GM19328 (cell line): ENCODE results near the gene FOLR1.
"Not testable (repeated sequence)": the region's sequence is repeated elsewhere in the genome, so short reads cannot be mapped to it uniquely, and the experiment has no call there.

ENCODE experiments used
- ATAC-seq: cut with Tn5 transposase; IDR thresholded peaks from one replicate; pipeline ENCODE4 v1.9.1; 2021; ENCODE audit warnings: mild to moderate bottlenecking, moderate library complexity; ENCODE audit not compliant: unreplicated experiment

The FOLR1 gene

DNA sequence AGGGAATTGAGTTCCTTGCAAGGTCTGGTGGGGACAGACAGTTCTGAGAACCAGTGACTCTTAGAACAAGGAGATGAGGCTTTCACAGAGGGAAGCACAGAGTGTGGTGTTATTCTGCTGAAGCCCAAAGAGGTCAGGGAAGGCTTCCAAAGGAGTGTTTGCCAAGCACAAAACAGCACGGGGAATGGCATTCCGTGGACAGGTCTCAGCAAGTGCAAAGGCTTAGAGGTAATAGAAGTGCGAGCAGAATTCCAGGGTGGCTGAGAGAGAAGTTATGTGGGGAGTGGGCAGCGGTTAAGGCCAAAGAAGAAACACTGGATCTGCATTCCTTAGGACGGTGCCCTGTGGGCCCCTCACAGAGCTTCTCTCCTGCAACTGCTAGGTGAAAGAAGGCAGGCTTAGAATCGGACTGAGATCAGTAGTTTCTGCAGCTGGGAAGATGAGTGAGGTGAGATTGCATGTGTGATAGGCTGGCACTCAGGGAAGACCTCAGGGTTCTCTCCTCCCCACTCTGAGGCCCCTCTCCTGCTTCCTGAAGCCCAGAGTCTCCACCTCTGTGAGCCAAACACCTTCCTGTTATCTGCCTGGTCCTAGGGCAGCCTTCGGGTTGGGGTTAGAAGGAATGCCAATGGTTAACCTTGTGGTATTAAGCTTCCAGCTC, 10.9 kb upstream of the FOLR1 start:
- ATAC-seq = not testable (repeated sequence)

DNA sequence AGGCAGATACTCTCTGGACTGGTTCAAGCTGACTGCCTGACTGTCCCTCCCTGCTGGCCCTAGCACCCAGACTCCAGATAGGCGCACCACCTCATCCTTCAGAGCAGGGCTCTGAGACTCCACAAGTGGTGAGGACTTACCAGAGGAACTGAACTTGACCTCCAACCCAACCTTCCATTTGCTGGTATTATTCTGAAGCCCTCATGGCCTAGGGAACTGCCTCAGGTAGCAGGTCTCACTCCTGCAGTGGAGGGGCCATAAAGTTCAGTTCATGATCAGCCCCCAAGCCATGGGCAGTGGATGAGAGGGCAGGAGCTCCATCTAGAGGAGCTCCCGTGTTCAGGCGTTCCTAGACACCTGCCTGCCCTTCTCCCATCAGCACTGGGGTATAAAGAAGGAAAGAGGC, 10.4 kb upstream of the FOLR1 start:
- ATAC-seq = not testable (repeated sequence)

DNA sequence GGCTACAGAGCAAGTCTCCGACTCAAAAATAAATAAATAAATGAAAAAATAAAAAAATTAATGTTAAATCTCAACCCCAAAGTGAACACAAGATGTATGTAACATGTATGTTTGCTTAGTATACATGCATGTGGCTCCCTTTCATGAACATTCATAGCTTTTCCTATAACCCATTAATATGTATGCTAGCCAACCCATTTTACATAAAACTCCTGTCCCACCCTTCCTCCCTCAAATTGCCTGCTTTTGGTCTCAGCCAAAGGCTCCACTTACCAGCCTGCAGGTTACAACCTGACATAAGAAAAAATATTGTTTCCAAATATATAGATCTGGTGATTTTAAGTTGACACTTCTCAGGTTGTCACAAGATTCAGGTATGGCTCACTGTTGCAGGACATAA, 3.7 kb upstream of the FOLR1 start:
- no peak for ATAC-seq

DNA sequence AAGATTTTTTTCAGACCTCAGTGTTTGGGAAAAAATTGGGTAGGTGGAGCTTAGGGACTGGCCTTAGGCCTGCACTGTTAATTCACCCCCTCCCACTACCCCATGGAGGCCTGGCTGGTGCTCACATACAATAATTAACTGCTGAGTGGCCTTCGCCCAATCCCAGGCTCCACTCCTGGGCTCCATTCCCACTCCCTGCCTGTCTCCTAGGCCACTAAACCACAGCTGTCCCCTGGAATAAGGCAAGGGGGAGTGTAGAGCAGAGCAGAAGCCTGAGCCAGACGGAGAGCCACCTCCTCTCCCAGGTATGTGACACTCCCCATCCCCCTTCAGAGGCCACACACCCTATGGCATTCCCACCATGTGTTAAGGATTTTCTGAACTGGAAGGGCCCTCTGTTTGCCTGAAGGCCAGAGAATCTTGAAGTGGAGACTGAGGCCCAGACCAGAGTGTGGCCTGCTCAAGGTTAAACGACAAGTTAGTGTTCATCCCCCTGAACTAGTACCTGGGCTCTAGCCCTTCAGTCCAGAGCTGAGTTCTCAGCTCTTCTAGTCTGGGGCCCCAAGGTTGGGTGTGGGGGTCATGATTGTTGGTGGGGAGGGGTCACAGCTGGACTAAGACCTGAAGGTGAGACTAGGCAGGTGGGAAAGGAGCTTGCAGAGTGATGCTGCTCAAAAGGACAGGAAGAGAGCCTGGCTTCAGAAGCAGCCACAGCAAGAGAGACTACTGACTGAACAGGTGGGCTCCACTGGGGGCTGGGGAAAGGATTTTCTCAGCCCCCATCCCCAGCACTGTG, 2.3 kb upstream of the FOLR1 start:
- ATAC-seq = no peak

DNA sequence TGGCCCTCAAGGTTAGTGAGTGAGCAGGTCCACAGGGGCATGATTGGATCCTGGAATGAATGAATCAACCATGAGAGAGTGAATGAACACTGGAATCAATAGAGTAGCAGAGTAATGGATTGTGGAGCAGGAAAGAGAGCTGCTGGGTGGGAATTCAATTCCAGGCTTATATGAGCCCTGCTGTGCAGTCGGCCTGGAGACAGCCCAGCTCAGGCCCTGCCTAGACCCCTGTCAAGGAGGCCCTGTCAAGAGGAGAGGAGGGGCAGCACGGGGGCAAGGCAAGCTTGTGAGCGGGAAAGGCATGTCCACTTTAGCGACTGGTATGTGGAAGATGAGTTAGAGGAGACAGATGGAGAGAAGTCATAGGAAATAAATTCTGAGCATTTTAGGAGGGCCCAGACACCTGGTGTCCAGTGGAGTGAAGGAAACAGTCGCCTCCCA, 1.3 kb upstream of the FOLR1 start:
- ATAC-seq = no peak

DNA sequence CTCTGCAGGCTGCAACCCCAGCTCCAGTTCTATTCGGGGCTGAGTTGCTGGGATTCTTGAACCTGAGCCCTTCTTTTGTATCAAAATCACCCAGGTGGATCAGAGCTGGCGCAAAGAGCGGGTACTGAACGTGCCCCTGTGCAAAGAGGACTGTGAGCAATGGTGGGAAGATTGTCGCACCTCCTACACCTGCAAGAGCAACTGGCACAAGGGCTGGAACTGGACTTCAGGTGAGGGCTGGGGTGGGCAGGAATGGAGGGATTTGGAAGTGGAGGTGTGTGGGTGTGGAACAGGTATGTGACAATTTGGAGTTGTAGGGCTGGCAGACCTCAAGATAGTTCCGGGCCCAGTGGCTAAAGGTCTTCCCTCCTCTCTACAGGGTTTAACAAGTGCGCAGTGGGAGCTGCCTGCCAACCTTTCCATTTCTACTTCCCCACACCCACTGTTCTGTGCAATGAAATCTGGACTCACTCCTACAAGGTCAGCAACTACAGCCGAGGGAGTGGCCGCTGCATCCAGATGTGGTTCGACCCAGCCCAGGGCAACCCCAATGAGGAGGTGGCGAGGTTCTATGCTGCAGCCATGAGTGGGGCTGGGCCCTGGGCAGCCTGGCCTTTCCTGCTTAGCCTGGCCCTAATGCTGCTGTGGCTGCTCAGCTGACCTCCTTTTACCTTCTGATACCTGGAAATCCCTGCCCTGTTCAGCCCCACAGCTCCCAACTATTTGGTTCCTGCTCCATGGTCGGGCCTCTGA, 3.8 kb downstream of the FOLR1 start:
- no peak for ATAC-seq

DNA sequence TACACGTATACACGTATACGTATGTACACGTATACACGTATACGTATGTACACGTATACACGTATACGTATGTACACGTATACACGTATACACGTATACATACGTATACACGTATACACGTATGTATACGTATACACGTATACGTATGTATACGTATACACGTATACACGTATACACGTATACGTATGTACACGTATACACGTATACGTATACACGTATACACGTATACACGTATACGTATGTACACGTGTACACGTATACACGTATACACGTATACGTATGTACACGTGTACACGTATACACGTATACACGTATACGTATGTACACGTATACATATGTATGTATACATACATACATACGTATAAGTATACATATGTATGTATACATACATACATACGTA, 9.5 kb downstream of the FOLR1 start:
- ATAC-seq = not testable (repeated sequence)

DNA sequence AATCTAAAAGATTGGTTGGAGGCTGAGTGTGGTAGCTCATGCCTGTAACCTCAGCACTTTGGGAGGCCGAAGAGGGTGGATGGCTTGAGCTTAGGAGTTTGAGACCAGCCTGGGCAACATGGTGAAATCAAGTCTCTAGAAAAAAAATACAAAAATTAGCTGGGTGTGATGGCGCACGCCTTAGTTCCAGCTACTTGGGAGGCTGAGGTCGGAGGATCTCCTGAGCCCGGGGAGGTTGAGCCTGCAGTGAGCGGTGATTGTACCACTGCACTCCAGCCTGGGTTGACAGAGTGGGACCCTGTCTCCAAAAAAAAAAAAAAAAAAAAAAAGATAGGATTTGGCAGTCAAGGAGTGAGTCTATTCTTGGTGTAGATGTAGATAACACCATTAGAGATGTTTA, 10.6 kb downstream of the FOLR1 start:
- no peak for ATAC-seq

DNA sequence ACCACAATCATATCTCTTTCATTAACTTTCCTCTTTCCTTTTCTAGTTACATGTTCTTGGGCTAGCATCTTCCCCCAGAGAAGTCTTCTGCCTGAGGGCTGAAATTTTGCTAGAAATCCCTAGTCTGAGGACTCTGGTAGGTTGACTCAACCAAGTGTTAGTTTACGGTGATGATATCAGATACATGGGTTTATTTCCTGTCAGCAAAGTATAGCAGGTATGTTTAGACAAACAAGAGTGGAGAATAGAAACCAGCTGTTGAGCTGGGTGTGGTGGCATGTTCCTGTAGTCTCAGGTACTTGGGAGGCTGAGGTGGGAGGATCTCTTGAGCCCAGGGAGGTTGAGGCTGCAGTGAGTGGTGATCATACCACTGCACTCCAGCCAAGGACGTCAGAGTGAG, 11.2 kb downstream of the FOLR1 start:
- no peak for ATAC-seq

DNA sequence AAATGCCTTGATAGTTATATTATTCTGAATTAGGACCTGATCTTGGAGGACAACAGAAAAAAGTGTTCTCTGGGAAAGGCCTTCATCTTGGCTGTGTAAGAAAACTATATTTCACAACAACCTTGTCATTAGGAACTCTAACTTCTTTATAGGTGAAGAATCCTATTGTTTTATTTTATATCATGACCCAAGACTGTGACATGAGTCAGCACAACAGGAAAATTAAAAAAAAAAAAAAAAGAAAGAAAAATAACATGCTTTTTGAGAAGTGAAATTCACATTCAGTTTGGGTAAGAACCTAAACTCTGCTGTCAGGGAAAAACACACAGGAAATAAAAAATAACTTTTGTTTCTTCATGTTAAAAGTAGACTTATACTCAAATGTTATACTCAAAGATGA, 12.9 kb downstream of the FOLR1 start:
- no peak for ATAC-seq

DNA sequence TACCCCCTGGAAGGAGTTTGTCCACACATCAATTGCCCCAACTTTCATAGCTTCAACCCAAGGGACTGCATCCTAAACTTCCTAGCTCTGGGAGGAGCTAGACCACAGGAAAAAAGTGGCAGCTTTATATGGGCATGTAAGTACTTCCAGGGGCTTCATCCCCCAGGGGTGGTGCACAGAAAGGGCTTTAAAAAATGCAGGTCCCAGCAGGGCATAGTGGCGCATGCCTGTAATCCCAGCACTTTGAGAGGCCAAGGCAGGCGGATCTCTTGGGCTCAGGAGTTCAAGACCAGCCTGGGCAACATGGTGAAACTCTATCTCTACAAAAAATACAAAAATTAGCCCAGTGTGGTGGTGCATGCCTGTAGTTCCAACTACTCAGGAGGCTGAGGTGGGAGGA, 14.9 kb downstream of the FOLR1 start:
- ATAC-seq = not testable (repeated sequence)

DNA sequence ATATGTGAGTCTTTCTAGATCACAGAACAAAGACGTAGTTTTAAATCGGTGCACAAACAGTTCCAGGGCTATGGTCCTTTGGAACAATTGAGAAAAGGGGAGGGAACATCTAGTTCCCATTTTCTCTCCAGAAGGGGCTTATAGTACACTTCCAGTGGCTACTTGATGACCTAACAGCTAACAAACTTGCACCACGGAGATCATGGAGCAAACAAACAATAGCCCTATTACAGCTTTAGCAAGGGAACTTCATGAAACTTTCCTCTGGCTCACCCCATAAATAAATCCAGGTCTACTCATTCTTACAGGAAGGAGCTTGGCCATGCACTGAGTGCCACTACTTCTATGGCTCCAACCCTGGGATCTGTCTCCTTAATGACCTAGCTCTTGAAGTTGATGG, 16.3 kb downstream of the FOLR1 start:
- ATAC-seq = no peak

DNA sequence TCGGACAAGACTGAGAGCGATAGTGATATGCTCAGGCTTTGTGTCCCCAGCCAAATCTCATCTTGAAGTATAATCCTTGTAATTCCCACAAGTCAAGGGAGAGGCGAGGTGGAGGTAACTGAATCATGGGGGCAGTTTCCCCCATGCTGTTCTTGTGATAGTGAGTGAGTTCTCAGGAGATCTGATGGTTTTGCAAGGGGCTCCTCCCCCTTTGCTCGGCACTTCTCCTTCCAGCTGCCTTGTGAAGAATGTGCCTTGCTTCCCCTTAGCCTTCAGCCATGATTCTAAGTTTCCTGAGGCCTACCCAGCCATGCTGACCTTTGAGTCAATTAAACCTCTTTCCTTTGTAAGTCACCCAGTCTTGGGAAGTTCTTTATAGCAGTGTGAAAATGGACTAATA, 17.2 kb downstream of the FOLR1 start:
- no peak for ATAC-seq

DNA sequence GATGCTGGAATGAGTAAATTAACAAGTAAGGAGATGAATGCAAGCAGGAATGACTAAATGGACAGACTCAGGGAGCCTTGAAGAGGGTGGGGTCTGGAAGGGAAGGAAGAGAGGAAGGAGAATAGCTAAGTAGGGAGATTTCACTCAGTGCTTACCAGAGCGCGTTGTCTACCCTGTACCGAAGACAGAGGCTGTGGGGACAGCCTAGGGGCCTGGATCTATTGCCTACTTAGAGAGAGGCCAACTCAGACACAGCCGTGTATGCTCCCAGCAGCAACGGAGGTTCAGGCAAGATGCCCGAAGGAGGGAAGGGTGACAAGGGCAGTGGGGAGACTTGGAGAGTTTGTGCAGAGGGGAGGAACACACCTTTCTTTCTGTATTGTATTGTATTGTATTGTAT, 24.7 kb downstream of the FOLR1 start, which contains the start of gene FOLR2:
Gene FOLR2, plus strand, starts transcription at position 157 of the 400 bp plus-strand sequence. CDS start 1,791 bp downstream, outside the sequence.
- ATAC-seq = no peak

DNA sequence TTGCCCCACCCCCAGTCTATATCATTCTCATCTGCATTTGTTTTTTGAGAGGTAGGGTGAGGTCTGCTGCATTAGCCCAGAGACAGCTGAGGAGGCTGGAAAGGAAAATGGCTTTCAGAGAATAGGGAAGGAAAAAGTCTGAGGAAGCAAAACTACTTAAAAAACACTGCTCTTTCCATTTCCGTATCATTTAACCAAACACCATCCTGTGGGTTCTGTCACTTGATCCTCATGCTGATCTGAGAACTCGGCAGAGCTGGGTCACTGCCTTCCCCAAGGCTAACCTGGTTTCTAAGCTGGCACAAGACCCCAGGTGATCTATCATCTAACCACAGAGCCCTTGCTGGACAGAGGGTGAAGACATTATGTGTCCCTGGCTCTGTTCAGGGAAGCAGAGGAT, 25.9 kb downstream of the FOLR1 start:
- ATAC-seq = no peak

DNA sequence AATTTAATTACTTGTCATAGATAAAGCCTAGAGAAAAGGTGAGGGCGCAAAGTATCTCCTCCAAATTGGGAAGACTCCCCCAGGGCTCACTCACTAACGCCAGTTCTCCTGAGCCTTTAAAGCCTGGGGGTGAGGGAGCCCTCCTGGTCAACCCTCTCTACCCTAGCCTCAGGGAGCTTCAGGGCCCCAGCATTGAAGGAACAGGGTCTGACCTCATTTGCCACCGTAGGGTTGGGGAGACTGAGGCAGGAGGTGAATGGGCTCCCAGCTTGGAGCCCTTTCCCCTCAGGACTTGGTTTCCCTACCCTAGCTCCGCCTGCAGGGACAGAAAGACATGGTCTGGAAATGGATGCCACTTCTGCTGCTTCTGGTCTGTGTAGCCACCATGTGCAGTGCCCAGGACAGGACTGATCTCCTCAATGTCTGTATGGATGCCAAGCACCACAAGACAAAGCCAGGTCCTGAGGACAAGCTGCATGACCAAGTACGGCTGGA, 26.4 kb downstream of the FOLR1 start:
- ATAC-seq = no peak

DNA sequence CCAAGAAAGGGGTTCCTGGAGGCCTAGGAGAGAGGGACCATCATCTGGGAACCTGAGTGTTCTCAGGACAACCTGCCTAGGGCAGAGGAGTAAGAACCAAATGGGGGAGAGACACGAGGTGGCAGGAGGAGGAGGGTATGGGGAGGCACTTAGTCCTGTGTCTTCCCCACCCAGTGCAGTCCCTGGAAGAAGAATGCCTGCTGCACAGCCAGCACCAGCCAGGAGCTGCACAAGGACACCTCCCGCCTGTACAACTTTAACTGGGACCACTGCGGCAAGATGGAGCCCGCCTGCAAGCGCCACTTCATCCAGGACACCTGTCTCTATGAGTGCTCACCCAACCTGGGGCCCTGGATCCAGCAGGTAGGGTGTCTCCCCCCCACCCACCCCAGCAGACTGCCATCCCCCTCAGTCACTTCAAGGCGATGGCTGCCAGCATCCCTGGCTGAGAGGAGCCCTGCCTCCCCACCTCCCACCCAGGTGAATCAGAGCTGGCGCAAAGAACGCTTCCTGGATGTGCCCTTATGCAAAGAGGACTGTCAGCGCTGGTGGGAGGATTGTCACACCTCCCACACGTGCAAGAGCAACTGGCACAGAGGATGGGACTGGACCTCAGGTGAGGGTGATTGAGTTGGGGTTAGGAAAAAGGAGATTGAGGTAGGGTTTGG, 28.9 kb downstream of the FOLR1 start:
- ATAC-seq = no peak

DNA sequence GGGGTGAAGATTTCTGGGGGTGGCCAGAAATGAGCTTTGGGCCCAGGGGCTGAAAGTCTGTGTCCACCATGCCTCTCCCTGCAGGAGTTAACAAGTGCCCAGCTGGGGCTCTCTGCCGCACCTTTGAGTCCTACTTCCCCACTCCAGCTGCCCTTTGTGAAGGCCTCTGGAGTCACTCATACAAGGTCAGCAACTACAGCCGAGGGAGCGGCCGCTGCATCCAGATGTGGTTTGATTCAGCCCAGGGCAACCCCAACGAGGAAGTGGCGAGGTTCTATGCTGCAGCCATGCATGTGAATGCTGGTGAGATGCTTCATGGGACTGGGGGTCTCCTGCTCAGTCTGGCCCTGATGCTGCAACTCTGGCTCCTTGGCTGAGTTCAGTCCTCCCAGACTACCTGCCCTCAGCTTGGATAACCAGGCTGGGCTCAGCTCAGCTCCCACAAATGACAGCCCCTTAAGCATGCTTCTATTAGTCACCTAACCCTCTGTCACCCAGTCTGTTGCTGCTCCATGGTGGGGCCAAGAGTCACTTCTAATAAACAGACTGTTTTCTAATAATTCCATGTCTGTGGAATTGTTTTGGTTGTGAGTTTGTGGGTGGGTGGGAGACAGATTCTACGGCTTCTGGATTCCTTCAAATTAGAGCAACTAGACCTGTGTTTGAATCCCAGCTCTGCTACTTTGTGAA, 29.6 kb downstream of the FOLR1 start:
- no peak for ATAC-seq

DNA sequence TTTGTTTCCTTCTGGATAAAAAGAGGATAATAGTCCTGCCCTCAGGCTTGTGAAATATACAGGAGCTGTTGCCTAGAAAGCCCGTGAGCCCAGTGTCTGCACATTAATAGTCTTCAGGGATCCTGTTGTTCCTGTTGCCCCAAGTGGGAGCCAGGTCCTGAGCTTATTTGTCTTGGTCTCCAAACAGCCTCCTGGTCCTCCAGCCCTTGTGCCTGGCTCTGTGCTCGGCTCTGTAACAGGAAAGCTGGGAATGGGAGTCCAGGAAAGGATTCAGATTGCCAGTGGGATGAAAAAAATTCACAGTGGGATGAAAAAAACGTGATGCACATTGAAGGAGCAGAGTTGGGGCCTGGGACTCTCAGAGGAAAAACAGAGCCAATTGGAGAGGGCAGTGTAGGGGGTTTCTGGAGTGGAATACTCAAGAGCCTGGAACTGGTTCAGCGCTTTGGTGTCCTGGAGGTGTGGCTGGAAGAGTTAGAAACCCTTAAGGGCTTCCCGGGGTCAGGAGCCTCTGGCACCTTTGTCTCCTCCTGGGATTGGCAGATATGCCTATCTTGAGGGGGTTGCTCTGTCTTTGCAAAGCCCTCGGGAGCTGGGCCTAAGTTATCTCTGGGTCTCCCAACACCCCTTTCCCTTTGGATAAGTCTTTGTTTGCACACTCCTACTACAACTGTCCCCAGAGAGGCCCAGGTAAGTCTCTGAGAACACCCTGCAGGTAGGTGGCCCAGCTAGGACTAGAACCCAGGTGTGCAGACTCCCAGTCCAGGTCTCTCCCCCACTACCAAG, 30.4 kb downstream of the FOLR1 start:
- ATAC-seq = no peak
